GM21367 (cell line): ENCODE data around the gene RXRA.

ENCODE experiments used
- ATAC-seq: cut with Tn5 transposase; IDR thresholded peaks from one replicate; pipeline ENCODE4 v1.9.1; 2021; ENCODE audit not compliant: unreplicated experiment

RXRA gene

GRCh38 chr9:134322781-134323241 is 3.4 kb upstream of the RXRA start:
- ATAC-seq, result no peak

GRCh38 chr9:134323741-134324358 is 2.4 kb upstream of the RXRA start:
- no peak for ATAC-seq

GRCh38 chr9:134324359-134325095 is 1.7 kb upstream of the RXRA start:
- ATAC-seq, result no peak

- ATAC-seq, result no peak
Observed at GRCh38 chr9:134325096-134325812, 1.0 kb upstream of the RXRA start.

- no peak for ATAC-seq
Observed at GRCh38 chr9:134326724-134327601, 708 bp downstream of the RXRA start.

GRCh38 chr9:134327671-134328231 is 1.5 kb downstream of the RXRA start:
- ATAC-seq, result no peak

- ATAC-seq, result no peak
Observed at GRCh38 chr9:134328341-134328840, 2.1 kb downstream of the RXRA start.

- no peak for ATAC-seq
Observed at GRCh38 chr9:134328841-134329575, 2.8 kb downstream of the RXRA start.

GRCh38 chr9:134329576-134329855 is 3.3 kb downstream of the RXRA start:
- no peak for ATAC-seq

GRCh38 chr9:134329886-134330285 is 3.6 kb downstream of the RXRA start:
- ATAC-seq, result no peak

GRCh38 chr9:134330590-134330989 is 4.3 kb downstream of the RXRA start:
- no peak for ATAC-seq

- ATAC-seq, result no peak
Observed at GRCh38 chr9:134331186-134332025, 5.2 kb downstream of the RXRA start.

- ATAC-seq, result no peak
Observed at GRCh38 chr9:134332266-134332665, 6.0 kb downstream of the RXRA start.

- ATAC-seq, result no peak
Observed at GRCh38 chr9:134332841-134333233, 6.6 kb downstream of the RXRA start.

- ATAC-seq, result no peak
Observed at GRCh38 chr9:134333234-134333873, 7.1 kb downstream of the RXRA start.

- ATAC-seq, result no peak
Observed at GRCh38 chr9:134333874-134334581, 7.8 kb downstream of the RXRA start.

- no peak for ATAC-seq
Observed at GRCh38 chr9:134335061-134335460, 8.8 kb downstream of the RXRA start.
